Caco-2 (cell line): ENCODE measurements around the gene MAGEL2. TPM values are rescaled to one million over a fixed set of nuclear protein-coding genes. Genes with fewer than 3 reads are reported as not detected.

Experiments
- BruUV-seq: library from RNA; stranded (reverse); fragments of 400-500 nt; replicated peaks from 2 replicates; lab custom pipeline; 2021; lab: Mats Ljungman, UMichigan
- CTCF ChIA-PET: fragments of 300-600 bp; sonication (Branson Sonifier 250); formaldehyde crosslinking; loops from one replicate; lab custom pipeline; 2022; ENCODE audit warnings: antibody characterized with exemption; lab: Charles Lee
- POLR2A ChIA-PET: fragments of 300-600 bp; sonication (Branson Sonifier 250); formaldehyde crosslinking; loops from one replicate; lab custom pipeline; 2022; ENCODE audit warnings: antibody characterized with exemption; lab: Charles Lee
- DNase-seq, 2 experiments: peaks; one replicate each; pipeline versions ENCODE4 v3.0.0 to v3.0.0-alpha.2; 2020 to 2022
- H3K27me3 ChIP-seq: replicated peaks from 2 replicates; pipeline ENCODE4 v1.6.0; 2011; ENCODE audit warnings: low read length; ENCODE audit not compliant: control insufficient read depth, insufficient read depth
- H3K36me3 ChIP-seq: 2 replicates; pipeline ENCODE4 v1.5.1; 2011; ENCODE audit warnings: low read length; ENCODE audit not compliant: control insufficient read depth, insufficient read depth
- H3K4me1 ChIP-seq: fragments of 250-450 bp; sonication (Bioruptor Pico); 2 replicates; pipeline ENCODE4 v1.5.1; 2020; ENCODE audit warnings: mild to moderate bottlenecking
- H3K4me3 ChIP-seq: 2 replicates; pipeline ENCODE4 v1.5.1; 2011; ENCODE audit warnings: low read depth, mild to moderate bottlenecking, control low read depth, low read length
- H3K9me3 ChIP-seq: fragments of 250-450 bp; sonication (Bioruptor Pico); 2 replicates; pipeline ENCODE4 v1.5.1; 2020; ENCODE audit warnings: mild to moderate bottlenecking, moderate library complexity
- H3K27ac Mint-ChIP-seq: one replicate; pipeline ENCODE4 v1.8.0; 2022; ENCODE audit warnings: mixed read lengths; ENCODE audit not compliant: unreplicated experiment
- H3K27me3 Mint-ChIP-seq: one replicate; pipeline ENCODE4 v1.8.0; 2022; ENCODE audit warnings: mixed read lengths; ENCODE audit not compliant: insufficient read depth, unreplicated experiment
- H3K36me3 Mint-ChIP-seq: one replicate; pipeline ENCODE4 v1.8.0; 2022; ENCODE audit warnings: mild to moderate bottlenecking, mixed read lengths; ENCODE audit not compliant: insufficient read depth, unreplicated experiment
- H3K4me1 Mint-ChIP-seq: one replicate; pipeline ENCODE4 v1.8.0; 2022; ENCODE audit warnings: low read depth, mixed read lengths; ENCODE audit not compliant: unreplicated experiment
- H3K4me3 Mint-ChIP-seq: one replicate; pipeline ENCODE4 v1.8.0; 2022; ENCODE audit warnings: mild to moderate bottlenecking, moderate library complexity, mixed read lengths; ENCODE audit not compliant: unreplicated experiment
- H3K9me3 Mint-ChIP-seq: one replicate; pipeline ENCODE4 v1.8.0; 2022; ENCODE audit warnings: mixed read lengths; ENCODE audit not compliant: unreplicated experiment
- intact Hi-C: fragments of 100-400 bp; cut with micrococcal nuclease; formaldehyde crosslinking; loops from one replicate; pipeline ENCODE4 v1.10.0; 2022; ENCODE audit not compliant: unreplicated experiment
- total RNA-seq: library from RNA; stranded (reverse); gene quantifications from 2 replicates; pipeline ENCODE4 v1.2.3, GENCODE V29; 2022
- TF ChIP-seq, protein P1 (sequence below), 2 experiments: fragments of 200-600 bp in 1 of 2; IDR thresholded peaks; 1 replicate in 1 of 2; 2 replicates in 1 of 2; pipeline versions ENCODE4 v1.5.1 to v1.8.0; 2011 to 2022; ENCODE audit warnings: antibody characterized with exemption in 1 of 2, control low read depth in 1 of 2, inconsistent platforms in 1 of 2, low read depth in 1 of 2, low read length in 1 of 2, mild to moderate bottlenecking in 1 of 2, moderate library complexity in 1 of 2; ENCODE audit not compliant: insufficient read depth in 1 of 2, severe bottlenecking in 1 of 2, unreplicated experiment in 1 of 2

Gene MAGEL2
- total RNA-seq, 1 experiment from 2014 or later: not detected

DNA sequence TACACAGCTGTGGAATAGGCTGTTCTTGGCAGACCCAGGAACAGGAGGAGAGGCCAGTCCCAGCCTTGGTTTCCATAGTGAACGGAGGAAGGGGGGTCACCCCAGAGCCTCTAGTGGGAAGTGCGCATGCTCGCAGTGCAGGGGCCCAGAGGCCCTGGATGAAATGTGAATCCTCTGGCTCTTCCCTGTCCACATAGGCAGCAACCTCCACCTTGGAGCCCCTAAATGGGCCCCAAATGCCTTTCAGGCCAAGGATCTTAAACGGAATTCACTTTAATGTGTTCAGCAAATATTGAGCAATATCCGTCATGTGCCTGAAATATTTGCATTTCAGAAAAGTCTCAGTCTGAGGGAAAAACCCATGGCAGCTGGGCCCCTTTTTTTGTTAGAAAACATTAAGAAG is 42.8 kb upstream of the MAGEL2 start:
- peak; percentile 48 to 65 for DNase-seq
- TF ChIP-seq, protein P1, sequence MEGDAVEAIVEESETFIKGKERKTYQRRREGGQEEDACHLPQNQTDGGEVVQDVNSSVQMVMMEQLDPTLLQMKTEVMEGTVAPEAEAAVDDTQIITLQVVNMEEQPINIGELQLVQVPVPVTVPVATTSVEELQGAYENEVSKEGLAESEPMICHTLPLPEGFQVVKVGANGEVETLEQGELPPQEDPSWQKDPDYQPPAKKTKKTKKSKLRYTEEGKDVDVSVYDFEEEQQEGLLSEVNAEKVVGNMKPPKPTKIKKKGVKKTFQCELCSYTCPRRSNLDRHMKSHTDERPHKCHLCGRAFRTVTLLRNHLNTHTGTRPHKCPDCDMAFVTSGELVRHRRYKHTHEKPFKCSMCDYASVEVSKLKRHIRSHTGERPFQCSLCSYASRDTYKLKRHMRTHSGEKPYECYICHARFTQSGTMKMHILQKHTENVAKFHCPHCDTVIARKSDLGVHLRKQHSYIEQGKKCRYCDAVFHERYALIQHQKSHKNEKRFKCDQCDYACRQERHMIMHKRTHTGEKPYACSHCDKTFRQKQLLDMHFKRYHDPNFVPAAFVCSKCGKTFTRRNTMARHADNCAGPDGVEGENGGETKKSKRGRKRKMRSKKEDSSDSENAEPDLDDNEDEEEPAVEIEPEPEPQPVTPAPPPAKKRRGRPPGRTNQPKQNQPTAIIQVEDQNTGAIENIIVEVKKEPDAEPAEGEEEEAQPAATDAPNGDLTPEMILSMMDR (IDR thresholded peaks at IDR 0.05; ENCODE audit: insufficient read depth in 1 of 2, low read depth in 1 of 2, low read length in 1 of 2, severe bottlenecking in 1 of 2, unreplicated experiment in 1 of 2): no peak
- intact Hi-C loops: no loop called here
- no peaks in the 10 kb centered on the region for H3K36me3 Mint-ChIP-seq
- H3K9me3 ChIP-seq: no peaks in the 10 kb centered on the region
- H3K9me3 Mint-ChIP-seq: peaks cover 69% of the 10 kb centered on the region
- peak overlapping the region; percentile 29 for H3K27ac Mint-ChIP-seq
- peaks cover 7% of the 10 kb centered on the region for H3K4me1 Mint-ChIP-seq
- H3K36me3 ChIP-seq: no peaks in the 10 kb centered on the region
- CTCF ChIA-PET: no interaction called here
- H3K4me1 ChIP-seq: peaks cover 12% of the 10 kb centered on the region; the same call in 1 of the 2 replicates
- no TSS peak for BruUV-seq
- H3K4me3 Mint-ChIP-seq: no peak overlapping the region
- POLR2A ChIA-PET: no interaction called here
- H3K27me3 Mint-ChIP-seq: no peaks in the 10 kb centered on the region
- no peaks in the 10 kb centered on the region for H3K27me3 ChIP-seq
- no peak overlapping the region for H3K4me3 ChIP-seq

DNA sequence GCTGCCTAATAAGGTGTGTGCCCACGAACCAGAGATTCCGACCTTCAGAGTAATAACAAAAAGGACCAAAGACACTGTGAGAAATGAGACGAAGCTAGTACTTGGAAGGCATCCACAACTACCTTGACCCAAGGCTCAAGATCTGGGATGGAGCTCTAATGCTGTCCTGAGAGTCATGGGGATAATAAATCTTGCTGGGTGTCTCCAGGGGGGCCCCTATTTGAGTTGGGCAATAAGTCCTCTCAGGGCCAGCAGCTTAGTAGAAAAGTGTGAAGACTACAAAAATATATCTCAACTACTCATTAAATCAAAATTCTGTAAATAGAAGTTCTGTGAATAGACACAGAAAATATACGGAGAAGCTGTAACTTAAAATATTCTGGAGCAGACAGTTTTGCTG is 42.3 kb upstream of the MAGEL2 start:
- Histone ChIP-seq H3K4me3 (no peak overlapping the region), H3K36me3 (no peaks in the 10 kb centered on the region), H3K9me3 (no peaks in the 10 kb centered on the region), H3K27me3 (no peaks in the 10 kb centered on the region), H3K4me1 (peaks cover 12% of the 10 kb centered on the region; the same call in 1 of the 2 replicates)
- Mint-ChIP-seq H3K27ac (peak overlapping the region; percentile 29), H3K27me3 (no peaks in the 10 kb centered on the region), H3K4me3 (no peak overlapping the region), H3K36me3 (no peaks in the 10 kb centered on the region), H3K4me1 (peaks cover 7% of the 10 kb centered on the region), H3K9me3 (peaks cover 65% of the 10 kb centered on the region)
- ChIA-PET CTCF (no interaction called here), POLR2A (no interaction called here)
- BruUV-seq: no TSS peak
- intact Hi-C loops: no loop called here
- TF ChIP-seq, protein P1 (IDR thresholded peaks at IDR 0.05; ENCODE audit: insufficient read depth in 1 of 2, low read depth in 1 of 2, low read length in 1 of 2, severe bottlenecking in 1 of 2, unreplicated experiment in 1 of 2): no peak
- DNase-seq: no peak

DNA sequence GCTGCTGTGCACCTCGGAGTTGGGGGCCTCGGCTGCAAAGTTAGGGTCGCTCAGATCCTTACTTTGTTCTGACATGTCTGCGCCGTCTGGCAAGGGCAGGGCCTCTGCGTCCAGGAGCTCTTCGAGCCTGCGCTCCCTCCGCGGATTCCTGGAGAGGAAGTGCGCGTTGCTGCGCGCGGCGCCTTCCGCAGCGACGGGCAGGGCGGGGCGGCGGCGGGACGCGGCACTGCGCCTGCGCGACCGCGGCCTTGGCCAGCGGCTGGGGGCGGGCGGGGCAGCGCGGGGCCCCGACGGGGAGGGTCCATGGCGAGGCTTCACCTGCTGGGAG is 39.4 kb upstream of the MAGEL2 start, which contains the start of gene NDN:
Gene NDN, minus strand, starts transcription at position 163 of the 328 bp plus-strand sequence. Its CDS starts 88 bp downstream, at position 75.
- H3K4me1 Mint-ChIP-seq: peaks cover 7% of the 10 kb centered on the region
- H3K27ac Mint-ChIP-seq: no peak within 1 kb of the TSS
- BruUV-seq: no TSS peak
- H3K27me3 Mint-ChIP-seq: no peaks in the 10 kb centered on the region
- Histone ChIP-seq H3K27me3 (no peaks in the 10 kb centered on the region), H3K9me3 (no peaks in the 10 kb centered on the region), H3K36me3 (no peaks in the 10 kb centered on the region), H3K4me1 (peaks cover 12% of the 10 kb centered on the region; the same call in 1 of the 2 replicates), H3K4me3 (no peak within 1 kb of the TSS)
- H3K9me3 Mint-ChIP-seq: peaks cover 43% of the 10 kb centered on the region
- no peaks in the 10 kb centered on the region for H3K36me3 Mint-ChIP-seq
- intact Hi-C loops: no loop called here
- no peak within 1 kb of the TSS for H3K4me3 Mint-ChIP-seq
- TF ChIP-seq, protein P1 (IDR thresholded peaks at IDR 0.05; ENCODE audit: insufficient read depth in 1 of 2, low read depth in 1 of 2, low read length in 1 of 2, severe bottlenecking in 1 of 2, unreplicated experiment in 1 of 2): no peak
- ChIA-PET CTCF (no interaction called here), POLR2A (no interaction called here)
- DNase-seq: no peak
